Measurements from ENCODE around the gene EVI5L. TPM values are rescaled to one million over a fixed set of nuclear protein-coding genes. Genes with fewer than 3 reads are reported as not detected.

EVI5L gene
- polyA plus RNA-seq, 1 donor from 2014 or later: 50.6 TPM

DNA sequence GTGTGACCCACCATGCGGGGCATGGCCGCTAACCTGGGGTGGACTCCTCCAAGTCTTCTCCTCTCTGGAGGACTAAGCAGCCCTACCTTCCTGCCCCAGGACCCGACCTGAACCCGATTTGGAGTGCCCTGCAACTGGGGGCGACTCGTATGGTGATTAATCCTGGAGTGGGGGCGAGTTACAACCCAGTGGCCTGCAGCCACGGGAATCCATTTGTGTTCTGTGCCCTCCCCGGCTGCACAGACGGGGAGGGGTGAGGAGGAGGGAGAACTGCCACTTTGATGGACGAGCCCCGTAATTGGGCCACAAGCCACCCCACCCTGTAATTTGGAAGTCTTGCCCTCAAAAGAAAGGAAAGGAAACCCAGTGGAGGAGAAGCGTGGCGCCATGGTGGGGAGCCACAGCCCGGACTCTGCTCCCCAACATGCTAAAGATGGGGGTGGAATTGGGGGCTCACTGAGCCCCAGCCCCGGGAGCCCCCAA, 26.1 kb downstream of the EVI5L start:
- Histone ChIP-seq H3K4me3 (ENCODE audit: low read length) (no peak overlapping the region), H3K4me2 (ENCODE audit: low read length) (no peak overlapping the region), H3K9ac (ENCODE audit: low read length) (no peak overlapping the region), H4K20me1 (ENCODE audit: insufficient read depth) (no peaks in the 10 kb centered on the region), H3K27ac (ENCODE audit: low read length) (no peak overlapping the region), H3K36me3 (ENCODE audit: insufficient read depth, low read length) (no peaks in the 10 kb centered on the region), H2AFZ (ENCODE audit: low read depth, low read length) (no peak overlapping the region), H3K9me2 (ENCODE audit: insufficient read depth, low read length) (no peaks in the 10 kb centered on the region), H3F3A (ENCODE audit: insufficient read depth, low read length, poor library complexity, severe bottlenecking) (no peaks in the 10 kb centered on the region), H3K9me3 (ENCODE audit: low read length) (no peaks in the 10 kb centered on the region), H3K27me3 (ENCODE audit: insufficient read depth, low read depth, low read length) (no peaks in the 10 kb centered on the region), H3K79me2 (replicated peaks; ENCODE audit: insufficient read depth, low read length) (no peaks in the 10 kb centered on the region)
- TF ChIP-seq SMC3 (conservative IDR thresholded peaks at IDR 0.05; ENCODE audit: poor library complexity) (no peak), EZH2 (IDR thresholded peaks at IDR 0.05; ENCODE audit: borderline replicate concordance, insufficient read depth, low read length, poor library complexity, severe bottlenecking) (no peak), RAD21 (conservative IDR thresholded peaks at IDR 0.05) (no peak), POLR2AphosphoS5 (IDR thresholded peaks at IDR 0.05) (no peak), EP300 (conservative IDR thresholded peaks at IDR 0.05; ENCODE audit: poor library complexity, severe bottlenecking) (no peak), TAF1 (IDR thresholded peaks at IDR 0.05; ENCODE audit: low read depth) (no peak), MXI1 (conservative IDR thresholded peaks at IDR 0.05; ENCODE audit: poor library complexity, severe bottlenecking) (no peak)
- TF ChIP-seq, protein P1, sequence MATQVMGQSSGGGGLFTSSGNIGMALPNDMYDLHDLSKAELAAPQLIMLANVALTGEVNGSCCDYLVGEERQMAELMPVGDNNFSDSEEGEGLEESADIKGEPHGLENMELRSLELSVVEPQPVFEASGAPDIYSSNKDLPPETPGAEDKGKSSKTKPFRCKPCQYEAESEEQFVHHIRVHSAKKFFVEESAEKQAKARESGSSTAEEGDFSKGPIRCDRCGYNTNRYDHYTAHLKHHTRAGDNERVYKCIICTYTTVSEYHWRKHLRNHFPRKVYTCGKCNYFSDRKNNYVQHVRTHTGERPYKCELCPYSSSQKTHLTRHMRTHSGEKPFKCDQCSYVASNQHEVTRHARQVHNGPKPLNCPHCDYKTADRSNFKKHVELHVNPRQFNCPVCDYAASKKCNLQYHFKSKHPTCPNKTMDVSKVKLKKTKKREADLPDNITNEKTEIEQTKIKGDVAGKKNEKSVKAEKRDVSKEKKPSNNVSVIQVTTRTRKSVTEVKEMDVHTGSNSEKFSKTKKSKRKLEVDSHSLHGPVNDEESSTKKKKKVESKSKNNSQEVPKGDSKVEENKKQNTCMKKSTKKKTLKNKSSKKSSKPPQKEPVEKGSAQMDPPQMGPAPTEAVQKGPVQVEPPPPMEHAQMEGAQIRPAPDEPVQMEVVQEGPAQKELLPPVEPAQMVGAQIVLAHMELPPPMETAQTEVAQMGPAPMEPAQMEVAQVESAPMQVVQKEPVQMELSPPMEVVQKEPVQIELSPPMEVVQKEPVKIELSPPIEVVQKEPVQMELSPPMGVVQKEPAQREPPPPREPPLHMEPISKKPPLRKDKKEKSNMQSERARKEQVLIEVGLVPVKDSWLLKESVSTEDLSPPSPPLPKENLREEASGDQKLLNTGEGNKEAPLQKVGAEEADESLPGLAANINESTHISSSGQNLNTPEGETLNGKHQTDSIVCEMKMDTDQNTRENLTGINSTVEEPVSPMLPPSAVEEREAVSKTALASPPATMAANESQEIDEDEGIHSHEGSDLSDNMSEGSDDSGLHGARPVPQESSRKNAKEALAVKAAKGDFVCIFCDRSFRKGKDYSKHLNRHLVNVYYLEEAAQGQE (IDR thresholded peaks at IDR 0.05; ENCODE audit: borderline replicate concordance): no peak
- TF ChIP-seq, protein P2, sequence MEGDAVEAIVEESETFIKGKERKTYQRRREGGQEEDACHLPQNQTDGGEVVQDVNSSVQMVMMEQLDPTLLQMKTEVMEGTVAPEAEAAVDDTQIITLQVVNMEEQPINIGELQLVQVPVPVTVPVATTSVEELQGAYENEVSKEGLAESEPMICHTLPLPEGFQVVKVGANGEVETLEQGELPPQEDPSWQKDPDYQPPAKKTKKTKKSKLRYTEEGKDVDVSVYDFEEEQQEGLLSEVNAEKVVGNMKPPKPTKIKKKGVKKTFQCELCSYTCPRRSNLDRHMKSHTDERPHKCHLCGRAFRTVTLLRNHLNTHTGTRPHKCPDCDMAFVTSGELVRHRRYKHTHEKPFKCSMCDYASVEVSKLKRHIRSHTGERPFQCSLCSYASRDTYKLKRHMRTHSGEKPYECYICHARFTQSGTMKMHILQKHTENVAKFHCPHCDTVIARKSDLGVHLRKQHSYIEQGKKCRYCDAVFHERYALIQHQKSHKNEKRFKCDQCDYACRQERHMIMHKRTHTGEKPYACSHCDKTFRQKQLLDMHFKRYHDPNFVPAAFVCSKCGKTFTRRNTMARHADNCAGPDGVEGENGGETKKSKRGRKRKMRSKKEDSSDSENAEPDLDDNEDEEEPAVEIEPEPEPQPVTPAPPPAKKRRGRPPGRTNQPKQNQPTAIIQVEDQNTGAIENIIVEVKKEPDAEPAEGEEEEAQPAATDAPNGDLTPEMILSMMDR (IDR thresholded peaks at IDR 0.05; ENCODE audit: poor library complexity, severe bottlenecking): no peak

DNA sequence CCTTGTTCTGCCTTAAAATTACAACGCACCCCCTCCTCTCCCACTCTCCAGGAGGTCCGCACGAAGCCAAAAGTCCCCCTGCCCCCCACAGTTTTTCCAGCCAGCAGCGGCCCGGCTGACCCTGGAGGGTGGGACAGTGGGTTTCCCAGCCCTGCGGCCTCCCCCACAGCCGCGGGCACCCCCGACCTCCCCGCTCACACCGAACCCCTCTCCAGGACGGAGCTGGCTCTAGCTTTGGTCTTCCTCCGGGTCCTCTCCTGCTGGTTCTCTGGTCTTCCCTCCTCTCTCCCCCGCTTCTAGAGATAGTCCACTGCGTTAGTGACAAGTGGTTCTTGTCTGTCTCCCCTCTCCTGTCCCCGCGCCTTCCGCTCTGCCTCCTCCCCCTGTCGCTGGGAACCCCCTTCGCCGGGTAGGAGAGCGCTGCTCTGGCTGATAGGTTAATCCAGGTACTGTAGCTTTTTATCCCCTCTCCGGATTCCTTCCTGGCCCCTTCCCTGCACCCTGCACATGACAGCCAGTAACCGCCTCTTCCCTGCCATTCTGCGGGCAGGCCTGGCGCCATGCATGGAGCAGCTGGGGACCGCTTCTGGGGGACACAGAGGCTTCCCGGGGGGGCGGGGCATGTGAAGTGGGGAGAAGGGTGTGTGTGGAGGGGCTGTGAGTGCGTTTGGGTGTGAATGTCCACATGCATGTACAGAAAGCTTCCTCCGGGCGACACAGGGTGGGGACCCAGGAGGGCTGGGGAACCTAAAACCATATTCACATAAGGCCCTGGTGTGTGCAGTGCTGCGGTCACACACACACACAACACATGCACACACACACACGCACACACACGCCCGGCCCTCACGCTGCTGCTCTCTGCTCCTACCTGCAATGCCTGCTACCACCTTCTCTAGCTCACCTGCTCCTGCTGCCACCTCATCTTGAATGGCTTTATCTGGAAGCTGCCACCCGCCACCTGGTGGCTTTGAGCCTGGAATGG, 27.0 kb downstream of the EVI5L start:
- Histone ChIP-seq H3K27ac (ENCODE audit: low read length) (no peak overlapping the region), H3K9me3 (ENCODE audit: low read length) (no peaks in the 10 kb centered on the region)
- TF ChIP-seq EP300 (conservative IDR thresholded peaks at IDR 0.05; ENCODE audit: poor library complexity, severe bottlenecking) (no peak), POLR2AphosphoS5 (IDR thresholded peaks at IDR 0.05) (no peak), MXI1 (conservative IDR thresholded peaks at IDR 0.05; ENCODE audit: poor library complexity, severe bottlenecking) (no peak), RAD21 (conservative IDR thresholded peaks at IDR 0.05) (no peak), TAF1 (IDR thresholded peaks at IDR 0.05; ENCODE audit: low read depth) (no peak), EZH2 (IDR thresholded peaks at IDR 0.05; ENCODE audit: borderline replicate concordance, insufficient read depth, low read length, poor library complexity, severe bottlenecking) (no peak), SMC3 (conservative IDR thresholded peaks at IDR 0.05; ENCODE audit: poor library complexity) (no peak)
- TF ChIP-seq, protein P2 (IDR thresholded peaks at IDR 0.05; ENCODE audit: poor library complexity, severe bottlenecking): no peak
- TF ChIP-seq, protein P1 (IDR thresholded peaks at IDR 0.05; ENCODE audit: borderline replicate concordance): no peak

More for the DNA sequence above, 27.0 kb downstream of the EVI5L start:
- Histone ChIP-seq H3F3A (ENCODE audit: insufficient read depth, low read length, poor library complexity, severe bottlenecking) (no peaks in the 10 kb centered on the region), H3K27me3 (ENCODE audit: insufficient read depth, low read depth, low read length) (no peaks in the 10 kb centered on the region), H3K4me2 (ENCODE audit: low read length) (no peak overlapping the region), H3K4me3 (ENCODE audit: low read length) (no peak overlapping the region), H3K79me2 (replicated peaks; ENCODE audit: insufficient read depth, low read length) (no peaks in the 10 kb centered on the region), H3K9me2 (ENCODE audit: insufficient read depth, low read length) (no peaks in the 10 kb centered on the region), H3K36me3 (ENCODE audit: insufficient read depth, low read length) (no peaks in the 10 kb centered on the region), H2AFZ (ENCODE audit: low read depth, low read length) (no peak overlapping the region), H4K20me1 (ENCODE audit: insufficient read depth) (no peaks in the 10 kb centered on the region), H3K9ac (ENCODE audit: low read length) (no peak overlapping the region)
